Bronchial smooth muscle cell (primary cell): Measurements from ENCODE around the gene PRB2. TPM values are rescaled to one million over a fixed set of nuclear protein-coding genes. Genes with fewer than 3 reads are reported as not detected.

Experiments used
- total RNA-seq: library from RNA; depleted of rRNA; stranded (reverse); fragments of >200 nt; gene quantifications from 2 replicates; pipeline ENCODE4 v1.2.1, GENCODE V29; 2014

PRB2 gene
- not detected in 2 replicates for total RNA-seq

DNA sequence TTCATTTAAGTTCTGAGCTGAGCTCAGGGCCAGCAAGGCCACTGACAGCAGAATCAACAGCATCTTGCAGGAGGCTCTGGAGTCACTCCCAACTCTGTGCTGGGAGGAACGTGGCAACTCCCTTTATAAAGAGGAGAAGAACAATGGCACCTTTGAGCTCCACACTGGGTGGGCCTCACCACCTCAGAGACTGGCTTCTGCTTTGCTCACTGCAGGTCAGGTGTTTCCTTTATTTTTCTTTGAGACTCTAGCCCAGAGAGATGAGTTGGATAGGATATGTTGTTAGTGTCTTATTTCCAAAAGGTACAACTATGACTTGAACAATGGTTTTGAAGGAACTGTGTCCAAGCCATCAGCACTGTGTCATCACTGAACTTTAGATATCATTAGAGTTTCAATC lies at the start of gene PRB2:
Gene PRB2 (minus strand): TSS at position 101 of the 400 bp plus-strand sequence. CDS start 38 bp downstream, at position 63.

Other genes starting within 250 kb of the PRB2 start
- gene SMIM10L1, start 224.4 kb downstream of the PRB2 start, total RNA-seq = 2.7 and 3.9 TPM in 2 replicates
- gene TAS2R42, start 208.6 kb downstream of the PRB2 start, total RNA-seq = not detected in 2 replicates
- not detected in 2 replicates for gene PRB3, start 125.9 kb downstream of the PRB2 start, total RNA-seq
- not detected in 2 replicates for gene PRB4, start 85.1 kb downstream of the PRB2 start, total RNA-seq